IMR-90 (cell line): Measurements from ENCODE around the gene ME3. TPM values are rescaled to one million over a fixed set of nuclear protein-coding genes. Genes with fewer than 3 reads are reported as not detected.

Source experiments
- ATAC-seq: fragments of 200-7000 bp; cut with Tn5 transposase; 2 replicates; pipeline ENCODE4 v1.9.1; 2020; ENCODE audit warnings: low read depth, mild to moderate bottlenecking, moderate library complexity
- BruUV-seq: library from RNA; stranded (reverse); fragments of 400-500 nt; replicated peaks from 2 replicates; lab custom pipeline; 2021; lab: Mats Ljungman, UMichigan
- CTCF ChIA-PET: fragments of 300-600 bp; formaldehyde crosslinking; extraction: SDS; loops from one replicate; lab custom pipeline; 2021; ENCODE audit warnings: antibody characterized with exemption; lab: Yijun Ruan, JAX
- POLR2A ChIA-PET: fragments of 300-600 bp; sonication (Branson Sonifier 250); formaldehyde crosslinking; loops from one replicate; lab custom pipeline; 2022; ENCODE audit warnings: antibody characterized with exemption; ENCODE audit not compliant: unreplicated experiment; lab: Charles Lee
- DNase-seq: peaks from one replicate; pipeline ENCODE4 v3.0.0; 2013
- H2AFZ ChIP-seq: replicated peaks from 2 replicates; pipeline ENCODE3; 2013; ENCODE audit warnings: low read length, mild to moderate bottlenecking; ENCODE audit not compliant: poor library complexity
- H2AK5ac ChIP-seq: 2 replicates; pipeline ENCODE4 v1.6.1; 2013; ENCODE audit warnings: low read depth, low read length, inconsistent platforms
- H2AK9ac ChIP-seq: replicated peaks from 2 replicates; pipeline ENCODE3; 2013; ENCODE audit warnings: mild to moderate bottlenecking, low read depth, low read length, moderate library complexity; ENCODE audit not compliant: poor library complexity
- H2BK120ac ChIP-seq: 2 replicates; pipeline ENCODE4 v1.6.1; 2013; ENCODE audit warnings: low read depth, low read length, inconsistent platforms
- H2BK15ac ChIP-seq: 3 replicates; pipeline ENCODE4 v1.6.1; 2013; ENCODE audit warnings: low read depth, low read length, inconsistent platforms
- H2BK20ac ChIP-seq: 2 replicates; pipeline ENCODE4 v1.6.1; 2013; ENCODE audit warnings: low read depth, mild to moderate bottlenecking, inconsistent platforms, low read length, moderate library complexity
- H2BK5ac ChIP-seq: 2 replicates; pipeline ENCODE4 v1.6.1; 2013; ENCODE audit warnings: mild to moderate bottlenecking, low read depth, low read length, inconsistent platforms; ENCODE audit not compliant: poor library complexity, severe bottlenecking
- H3K14ac ChIP-seq: replicated peaks from 2 replicates; pipeline ENCODE4 v1.6.1; 2013; ENCODE audit warnings: low read depth, low read length, inconsistent platforms
- H3K18ac ChIP-seq: 2 replicates; pipeline ENCODE4 v1.6.1; 2013; ENCODE audit warnings: low read depth, low read length, control low read depth
- H3K23ac ChIP-seq: 2 replicates; pipeline ENCODE4 v1.6.1; 2013; ENCODE audit warnings: low read depth, low read length, inconsistent platforms
- H3K27ac ChIP-seq: 2 replicates; pipeline ENCODE4 v1.5.1; 2013; ENCODE audit warnings: mild to moderate bottlenecking, control low read depth, low read length; ENCODE audit not compliant: insufficient read depth
- H3K27me3 ChIP-seq: 2 replicates; pipeline ENCODE4 v1.6.1; 2013; ENCODE audit warnings: low read length; ENCODE audit not compliant: control insufficient read depth, insufficient read depth
- H3K36me3 ChIP-seq: 2 replicates; pipeline ENCODE4 v1.6.1; 2013; ENCODE audit warnings: low read length, mixed read lengths; ENCODE audit not compliant: control insufficient read depth, insufficient read depth
- H3K4ac ChIP-seq: 2 replicates; pipeline ENCODE4 v1.6.1; 2013; ENCODE audit warnings: low read depth, low read length, inconsistent platforms
- H3K4me1 ChIP-seq: 2 replicates; pipeline ENCODE4 v1.6.1; 2013; ENCODE audit warnings: low read length, mixed read lengths; ENCODE audit not compliant: control insufficient read depth, insufficient read depth
- H3K4me2 ChIP-seq: 2 replicates; pipeline ENCODE4 v1.6.1; 2013; ENCODE audit warnings: low read depth, mild to moderate bottlenecking, control low read depth, low read length, moderate library complexity
- H3K4me3 ChIP-seq: 2 replicates; pipeline ENCODE4 v1.5.1; 2013; ENCODE audit warnings: low read depth, mild to moderate bottlenecking, control low read depth, low read length, moderate library complexity; ENCODE audit not compliant: insufficient read depth
- H3K56ac ChIP-seq: 2 replicates; pipeline ENCODE4 v1.6.1; 2013; ENCODE audit warnings: low read length, inconsistent platforms; ENCODE audit not compliant: insufficient read depth; ENCODE audit errors: extremely low read depth
- H3K79me1 ChIP-seq, 2 experiments: 2 replicates each; pipeline ENCODE4 v1.6.1; 2013; ENCODE audit warnings: low read length in 2 of 2, inconsistent platforms in 1 of 2, low read depth in 1 of 2
- H3K9ac ChIP-seq: 2 replicates; pipeline ENCODE4 v1.6.1; 2013; ENCODE audit warnings: low read depth, low read length, control low read depth
- H3K9me1 ChIP-seq: 2 replicates; pipeline ENCODE4 v1.6.1; 2013; ENCODE audit warnings: low read length, inconsistent platforms; ENCODE audit not compliant: insufficient read depth
- H3K9me3 ChIP-seq: 2 replicates; pipeline ENCODE4 v1.6.1; 2013; ENCODE audit warnings: low read length; ENCODE audit not compliant: control insufficient read depth, insufficient read depth
- H4K20me1 ChIP-seq: 2 replicates; pipeline ENCODE4 v1.6.1; 2013; ENCODE audit warnings: low read length, inconsistent platforms; ENCODE audit not compliant: insufficient read depth
- H4K5ac ChIP-seq: 2 replicates; pipeline ENCODE4 v1.6.1; 2013; ENCODE audit warnings: mild to moderate bottlenecking, low read depth, low read length, control low read depth
- H4K8ac ChIP-seq, 2 experiments: 2 replicates each; pipeline ENCODE4 v1.6.1; 2013; ENCODE audit warnings: low read depth in 2 of 2, low read length in 2 of 2, control low read depth in 1 of 2, inconsistent platforms in 1 of 2
- H4K91ac ChIP-seq: 2 replicates; pipeline ENCODE4 v1.6.1; 2013; ENCODE audit warnings: low read depth, low read length, inconsistent platforms; ENCODE audit not compliant: insufficient read depth
- BHLHE40 ChIP-seq: fragments of 150-350 bp; IDR thresholded peaks from 2 replicates; pipeline ENCODE4 v1.6.1; 2016; ENCODE audit warnings: mild to moderate bottlenecking, low read depth, low read length
- CEBPB ChIP-seq: IDR thresholded peaks from 2 replicates; pipeline ENCODE4 v1.6.1; 2012; ENCODE audit warnings: low read depth, low read length, improper control_type of control experiment
- CHD1 ChIP-seq: IDR thresholded peaks from 2 replicates; pipeline ENCODE4 v1.6.1; 2012; ENCODE audit warnings: low read depth, low read length, improper control_type of control experiment
- FOS ChIP-seq: fragments of 150-350 bp; IDR thresholded peaks from 2 replicates; pipeline ENCODE4 v1.6.1; 2016; ENCODE audit warnings: low read depth, low read length
- MAFK ChIP-seq: IDR thresholded peaks from 2 replicates; pipeline ENCODE4 v1.6.1; 2012; ENCODE audit warnings: low read depth, low read length, improper control_type of control experiment
- MAZ ChIP-seq: IDR thresholded peaks from 2 replicates; pipeline ENCODE4 v1.6.1; 2012; ENCODE audit warnings: low read depth, mild to moderate bottlenecking, low read length, improper control_type of control experiment, moderate library complexity, borderline replicate concordance
- MXI1 ChIP-seq: IDR thresholded peaks from 2 replicates; pipeline ENCODE4 v1.6.1; 2012; ENCODE audit warnings: low read depth, mild to moderate bottlenecking, low read length, moderate library complexity, borderline replicate concordance
- NFE2L2 ChIP-seq: fragments of 150-350 bp; IDR thresholded peaks from 2 replicates; pipeline ENCODE4 v1.6.1; 2016; ENCODE audit warnings: low read depth, mild to moderate bottlenecking, low read length
- RAD21 ChIP-seq: IDR thresholded peaks from 2 replicates; pipeline ENCODE4 v1.6.1; 2012; ENCODE audit warnings: low read length, improper control_type of control experiment
- RCOR1 ChIP-seq: IDR thresholded peaks from 2 replicates; pipeline ENCODE4 v1.6.1; 2012; ENCODE audit warnings: mild to moderate bottlenecking, low read length, improper control_type of control experiment; ENCODE audit not compliant: insufficient replicate concordance
- RFX5 ChIP-seq: IDR thresholded peaks from 2 replicates; pipeline ENCODE4 v1.8.0; 2012; ENCODE audit warnings: low read depth, mild to moderate bottlenecking, low read length, moderate library complexity
- SMC3 ChIP-seq: fragments of 150-350 bp; IDR thresholded peaks from 2 replicates; pipeline ENCODE4 v1.6.1; 2016; ENCODE audit warnings: low read depth, mild to moderate bottlenecking, antibody characterized with exemption, low read length, moderate library complexity
- dilution Hi-C: fragments of 300-500 bp; cut with HindIII; formaldehyde crosslinking; loops from one replicate; pipeline ENCODE4 v1.14.3; 2018; ENCODE audit warnings: low sequenced_read_pairs; ENCODE audit not compliant: unreplicated experiment
- in situ Hi-C: fragments of 300-500 bp; cut with MboI; formaldehyde crosslinking; loops from 3 replicates; pipeline ENCODE4 v1.14.3; 2019; ENCODE audit warnings: low sequenced_read_pairs, inconsistent platforms, mixed read lengths
- intact Hi-C: fragments of 100-400 bp; cut with micrococcal nuclease; formaldehyde crosslinking; loops from 2 replicates; pipeline ENCODE4 v1.10.0; 2022
- polyA plus RNA-seq, 3 experiments: library from polyadenylated mRNA; depleted of rRNA; stranded (reverse); fragments of >200 nt; gene quantifications; 2 replicates each; pipeline ENCODE4 v1.2.3, GENCODE V29; 2012; ENCODE audit warnings: low replicate concordance in 1 of 3
- total RNA-seq: library from RNA; depleted of rRNA; stranded (reverse); fragments of >200 nt; gene quantifications from 2 replicates; pipeline ENCODE4 v1.2.3, GENCODE V29; 2012
- TF ChIP-seq, protein P1 (sequence below): fragments of 150-350 bp; IDR thresholded peaks from 2 replicates; pipeline ENCODE4 v1.6.1; 2016; ENCODE audit warnings: low read depth, mild to moderate bottlenecking, low read length, moderate library complexity, borderline replicate concordance
- TF ChIP-seq, protein P2 (sequence below): conservative IDR thresholded peaks from 2 replicates; pipeline ENCODE4 v1.5.1; 2012; ENCODE audit warnings: mild to moderate bottlenecking, low read depth, low read length, improper control_type of control experiment
- TF ChIP-seq, protein P3 (sequence below): fragments of 150-350 bp; IDR thresholded peaks from 2 replicates; pipeline ENCODE4 v1.6.1; 2017; ENCODE audit warnings: mild to moderate bottlenecking, antibody characterized with exemption, low read length, low read depth

The ME3 gene
- total and polyA plus RNA-seq, 2 of the 4 experiments (the other 2 are of a cell fraction): 7.8 to 9.0 TPM

DNA sequence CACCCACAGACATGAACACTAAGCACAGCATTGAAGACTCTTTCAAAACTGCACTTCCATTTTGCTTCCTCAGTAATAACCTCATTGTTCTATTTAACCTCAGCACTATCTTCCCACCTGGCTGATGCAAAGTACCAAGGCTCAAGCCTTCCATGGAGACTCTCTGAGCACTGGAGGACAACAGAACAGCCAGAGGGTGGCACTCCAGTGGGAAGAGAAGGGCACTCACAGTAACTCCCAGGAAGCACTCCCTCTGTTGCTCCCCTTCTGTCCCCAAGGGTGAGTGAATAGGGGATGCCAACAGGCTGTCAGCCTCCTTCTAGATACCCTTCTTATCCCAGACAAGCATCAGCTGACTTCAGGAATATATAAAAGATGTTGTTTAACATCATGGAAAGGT lies 3.5 kb downstream of the ME3 start:
- intact Hi-C loops: no loop called here
- no peak overlapping the region for H2BK5ac ChIP-seq
- dilution Hi-C loops: no loop called here
- ATAC-seq (no peak), DNase-seq (no peak)
- no peaks in the 10 kb centered on the region for H3K9me3 ChIP-seq
- 0 out of 2 replicates have a peak overlapping the region, but pooled peaks have one; percentile 10 for H2AK5ac ChIP-seq
- no peak overlapping the region for H3K4me3 ChIP-seq
- no peak overlapping the region for H3K14ac ChIP-seq
- H3K9ac ChIP-seq: no peak overlapping the region
- no peaks in the 10 kb centered on the region; the same call in 1 of the 2 replicates for H3K9me1 ChIP-seq
- ChIA-PET CTCF (no interaction called here), POLR2A (no interaction called here)
- H2BK20ac ChIP-seq: no peak overlapping the region
- no peak overlapping the region for H4K5ac ChIP-seq
- no TSS peak for BruUV-seq
- H3K18ac ChIP-seq: no peak overlapping the region
- no peak overlapping the region for H2BK120ac ChIP-seq
- no peak overlapping the region for H3K23ac ChIP-seq
- no peaks in the 10 kb centered on the region for H3K36me3 ChIP-seq
- 0 out of 3 replicates have a peak overlapping the region, but pooled peaks have one; percentile 21 for H2BK15ac ChIP-seq
- H4K20me1 ChIP-seq: no peaks in the 10 kb centered on the region
- H3K79me1 ChIP-seq: peaks cover 0 to 8% of the 10 kb centered on the region in 2 experiments; a peak in 2 of 4 replicates
- 0 out of 2 replicates have a peak, but pooled peaks cover 2% of the 10 kb centered on the region for H3K4me1 ChIP-seq
- TF ChIP-seq RAD21: no peak
- TF ChIP-seq NFE2L2: no peak
- no peak for TF ChIP-seq BHLHE40
- TF ChIP-seq CHD1: no peak
- TF ChIP-seq RFX5: no peak
- no peak for TF ChIP-seq MAZ
- TF ChIP-seq, protein P1, sequence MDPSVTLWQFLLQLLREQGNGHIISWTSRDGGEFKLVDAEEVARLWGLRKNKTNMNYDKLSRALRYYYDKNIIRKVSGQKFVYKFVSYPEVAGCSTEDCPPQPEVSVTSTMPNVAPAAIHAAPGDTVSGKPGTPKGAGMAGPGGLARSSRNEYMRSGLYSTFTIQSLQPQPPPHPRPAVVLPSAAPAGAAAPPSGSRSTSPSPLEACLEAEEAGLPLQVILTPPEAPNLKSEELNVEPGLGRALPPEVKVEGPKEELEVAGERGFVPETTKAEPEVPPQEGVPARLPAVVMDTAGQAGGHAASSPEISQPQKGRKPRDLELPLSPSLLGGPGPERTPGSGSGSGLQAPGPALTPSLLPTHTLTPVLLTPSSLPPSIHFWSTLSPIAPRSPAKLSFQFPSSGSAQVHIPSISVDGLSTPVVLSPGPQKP: no peak
- TF ChIP-seq MAFK: no peak
- no peak for TF ChIP-seq SMC3
- TF ChIP-seq, protein P2, sequence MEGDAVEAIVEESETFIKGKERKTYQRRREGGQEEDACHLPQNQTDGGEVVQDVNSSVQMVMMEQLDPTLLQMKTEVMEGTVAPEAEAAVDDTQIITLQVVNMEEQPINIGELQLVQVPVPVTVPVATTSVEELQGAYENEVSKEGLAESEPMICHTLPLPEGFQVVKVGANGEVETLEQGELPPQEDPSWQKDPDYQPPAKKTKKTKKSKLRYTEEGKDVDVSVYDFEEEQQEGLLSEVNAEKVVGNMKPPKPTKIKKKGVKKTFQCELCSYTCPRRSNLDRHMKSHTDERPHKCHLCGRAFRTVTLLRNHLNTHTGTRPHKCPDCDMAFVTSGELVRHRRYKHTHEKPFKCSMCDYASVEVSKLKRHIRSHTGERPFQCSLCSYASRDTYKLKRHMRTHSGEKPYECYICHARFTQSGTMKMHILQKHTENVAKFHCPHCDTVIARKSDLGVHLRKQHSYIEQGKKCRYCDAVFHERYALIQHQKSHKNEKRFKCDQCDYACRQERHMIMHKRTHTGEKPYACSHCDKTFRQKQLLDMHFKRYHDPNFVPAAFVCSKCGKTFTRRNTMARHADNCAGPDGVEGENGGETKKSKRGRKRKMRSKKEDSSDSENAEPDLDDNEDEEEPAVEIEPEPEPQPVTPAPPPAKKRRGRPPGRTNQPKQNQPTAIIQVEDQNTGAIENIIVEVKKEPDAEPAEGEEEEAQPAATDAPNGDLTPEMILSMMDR: no peak
- TF ChIP-seq, protein P3, sequence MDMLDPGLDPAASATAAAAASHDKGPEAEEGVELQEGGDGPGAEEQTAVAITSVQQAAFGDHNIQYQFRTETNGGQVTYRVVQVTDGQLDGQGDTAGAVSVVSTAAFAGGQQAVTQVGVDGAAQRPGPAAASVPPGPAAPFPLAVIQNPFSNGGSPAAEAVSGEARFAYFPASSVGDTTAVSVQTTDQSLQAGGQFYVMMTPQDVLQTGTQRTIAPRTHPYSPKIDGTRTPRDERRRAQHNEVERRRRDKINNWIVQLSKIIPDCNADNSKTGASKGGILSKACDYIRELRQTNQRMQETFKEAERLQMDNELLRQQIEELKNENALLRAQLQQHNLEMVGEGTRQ: no peak
- TF ChIP-seq MXI1: no peak
- no peak for TF ChIP-seq RCOR1
- TF ChIP-seq FOS: no peak
- TF ChIP-seq CEBPB: no peak
- 0 out of 2 replicates have a peak overlapping the region, but pooled peaks have one; percentile 23 for H4K91ac ChIP-seq
- H3K4me2 ChIP-seq: no peak overlapping the region
- H2AFZ ChIP-seq: no peak overlapping the region
- no peak overlapping the region for H3K27ac ChIP-seq
- no peak overlapping the region for H3K4ac ChIP-seq
- H4K8ac ChIP-seq: no peak overlapping the region
- no peak overlapping the region for H3K56ac ChIP-seq
- in situ Hi-C loops: no loop called here
- no peaks in the 10 kb centered on the region for H3K27me3 ChIP-seq
- no peak overlapping the region for H2AK9ac ChIP-seq
